OCI-LY1 (cell line): Measurements from ENCODE around the gene NLRP1.

Experiments
- EZH2 ChIP-seq: fragments of 200-600 bp; sonication (generic), shearing (Covaris generic); IDR thresholded peaks from 2 replicates; pipeline ENCODE4 v1.8.0; 2017; ENCODE audit warnings: borderline replicate concordance, mixed run types, mild to moderate bottlenecking, antibody characterized with exemption, low read length, moderate library complexity, mixed read lengths
- TF ChIP-seq, protein P1 (sequence below): fragments of 200-600 bp; sonication (generic), shearing (Covaris generic); IDR thresholded peaks from 2 replicates; pipeline ENCODE4 v1.5.1; 2017; ENCODE audit warnings: mild to moderate bottlenecking, antibody characterized with exemption, low read length, moderate library complexity, mixed read lengths

DNA sequence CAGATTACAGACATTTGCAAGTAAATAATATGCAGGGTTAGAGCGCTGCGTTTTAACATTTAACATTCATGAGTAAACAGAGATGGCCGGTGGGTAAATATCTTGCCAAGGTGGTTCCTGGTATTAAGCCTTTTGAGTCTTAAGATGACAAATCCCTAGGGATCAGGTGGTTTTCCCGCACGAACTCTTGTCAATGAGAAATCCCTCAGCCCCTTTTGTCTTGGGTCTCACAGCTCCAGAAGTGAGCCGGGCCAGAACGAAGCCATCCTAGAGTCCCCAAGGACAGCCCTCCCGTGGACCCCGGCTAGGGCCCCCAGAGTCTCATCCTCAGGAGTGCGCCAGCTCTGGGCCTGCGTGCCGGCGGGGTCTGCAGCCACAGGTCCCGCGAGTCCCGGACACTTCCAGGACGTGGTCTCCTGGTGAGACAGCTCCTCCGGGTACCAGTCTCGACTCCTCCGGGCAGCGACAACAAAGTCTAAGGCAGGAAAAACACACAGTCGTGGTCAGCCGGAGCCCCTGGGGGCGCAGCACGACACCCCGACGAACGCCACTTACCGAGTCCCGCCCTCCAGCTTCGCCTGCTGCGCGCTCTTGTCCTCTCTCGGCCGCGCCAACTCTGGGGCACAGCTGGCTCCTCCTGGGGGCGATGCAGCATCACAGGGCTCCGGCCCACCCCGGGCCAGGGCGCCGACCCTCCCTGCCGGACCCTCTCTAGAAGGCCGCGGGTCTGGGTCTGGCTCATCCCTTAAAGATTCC lies 84.7 kb downstream of the NLRP1 start:
- TF ChIP-seq, protein P1, sequence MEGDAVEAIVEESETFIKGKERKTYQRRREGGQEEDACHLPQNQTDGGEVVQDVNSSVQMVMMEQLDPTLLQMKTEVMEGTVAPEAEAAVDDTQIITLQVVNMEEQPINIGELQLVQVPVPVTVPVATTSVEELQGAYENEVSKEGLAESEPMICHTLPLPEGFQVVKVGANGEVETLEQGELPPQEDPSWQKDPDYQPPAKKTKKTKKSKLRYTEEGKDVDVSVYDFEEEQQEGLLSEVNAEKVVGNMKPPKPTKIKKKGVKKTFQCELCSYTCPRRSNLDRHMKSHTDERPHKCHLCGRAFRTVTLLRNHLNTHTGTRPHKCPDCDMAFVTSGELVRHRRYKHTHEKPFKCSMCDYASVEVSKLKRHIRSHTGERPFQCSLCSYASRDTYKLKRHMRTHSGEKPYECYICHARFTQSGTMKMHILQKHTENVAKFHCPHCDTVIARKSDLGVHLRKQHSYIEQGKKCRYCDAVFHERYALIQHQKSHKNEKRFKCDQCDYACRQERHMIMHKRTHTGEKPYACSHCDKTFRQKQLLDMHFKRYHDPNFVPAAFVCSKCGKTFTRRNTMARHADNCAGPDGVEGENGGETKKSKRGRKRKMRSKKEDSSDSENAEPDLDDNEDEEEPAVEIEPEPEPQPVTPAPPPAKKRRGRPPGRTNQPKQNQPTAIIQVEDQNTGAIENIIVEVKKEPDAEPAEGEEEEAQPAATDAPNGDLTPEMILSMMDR, result no peak
- TF ChIP-seq EZH2, result no peak
